GM23248 (cell line): Measurements from ENCODE around the gene ABHD14A.

Experiments
- EZH2 ChIP-seq: fragments of 200-600 bp; sonication (generic); IDR thresholded peaks from 2 replicates; pipeline ENCODE4 v1.6.1; 2018; ENCODE audit warnings: antibody characterized with exemption, mild to moderate bottlenecking; ENCODE audit not compliant: insufficient read depth, poor library complexity, severe bottlenecking
- EZH2phosphoT487 ChIP-seq: fragments of 200-600 bp; sonication (generic); IDR thresholded peaks from 2 replicates; pipeline ENCODE4 v1.6.1; 2018; ENCODE audit warnings: antibody characterized with exemption, moderate library complexity, mild to moderate bottlenecking, low read depth; ENCODE audit not compliant: insufficient read depth

DNA sequence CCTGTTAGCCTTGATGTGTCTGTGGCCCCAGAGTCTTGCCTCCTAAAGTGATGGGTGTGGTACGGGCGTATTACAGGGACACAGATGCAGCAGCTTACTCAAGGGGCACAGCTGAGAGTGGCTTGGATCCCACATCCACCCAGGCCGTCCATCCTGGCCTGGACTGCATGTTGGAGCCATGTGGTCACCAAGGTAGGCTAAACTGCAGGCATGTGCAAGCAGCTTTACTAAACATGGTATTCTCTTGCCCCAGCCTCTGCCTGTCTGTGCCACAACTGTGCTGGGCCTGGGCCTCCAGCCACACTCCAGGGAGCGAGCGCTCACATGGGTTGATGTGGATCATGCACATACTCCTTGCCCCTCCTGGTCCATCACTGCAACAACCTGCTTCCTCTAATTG is 25.7 kb upstream of the ABHD14A start:
- TF ChIP-seq EZH2phosphoT487 = no peak
- no peak for TF ChIP-seq EZH2
